Measurements from ENCODE around the gene SART3. TPM values are rescaled to one million over a fixed set of nuclear protein-coding genes. Genes with fewer than 3 reads are reported as not detected.

The SART3 gene
- total and polyA plus RNA-seq, 2 of the 8 experiments (the other 6 are each of a cell fraction or from before 2014, with no cell fraction given): 16.0 to 103 TPM

- no peak overlapping the region for H3K4me2 ChIP-seq (ENCODE audit: insufficient read depth in 1 of 2, low read depth in 2 of 2, low read length in 2 of 2)
- H3K56ac ChIP-seq (replicated peaks; ENCODE audit: insufficient read length, low read depth, low read length): no peak overlapping the region
- H3K4me3 ChIP-seq (ENCODE audit: extremely low read depth in 1 of 4, insufficient read depth in 2 of 4, low read depth in 3 of 4, low read length in 4 of 4): no peak overlapping the region
- H3K23me2 ChIP-seq (ENCODE audit: low read depth, low read length): no peaks in the 10 kb centered on the region
- DNase-seq (ENCODE audit: low read depth in 1 of 2, low spot score in 2 of 2) (no peak), FAIRE-seq (no peak)
- no peak overlapping the region for H3K27ac ChIP-seq (ENCODE audit: low read depth, low read length)
- no peaks in the 10 kb centered on the region for H3K79me2 ChIP-seq (ENCODE audit: control insufficient read depth in 1 of 2, insufficient read depth in 2 of 2, low read length in 2 of 2)
- no peak overlapping the region for H4K8ac ChIP-seq (ENCODE audit: extremely low read depth, insufficient read depth, low read length)
- no peak overlapping the region for H2BK20ac ChIP-seq (ENCODE audit: low read length)
- H3K23ac ChIP-seq (ENCODE audit: insufficient read length): no peak overlapping the region
- 81% methylated on average over 2 of the region's 2 CpGs; no CpG with 5 or more reads in 1 of the 2 experiments for WGBS, 2 experiments (ENCODE audit: extremely low coverage in 1 of 2, insufficient coverage in 1 of 2, insufficient read length in 1 of 2, insufficient replicate concordance in 2 of 2, low coverage in 1 of 2, low lambda C conversion rate in 2 of 2, missing lambda C conversion rate in 1 of 2)
- H2BK5ac ChIP-seq (ENCODE audit: low read depth, low read length): no peak overlapping the region
- H3K18ac ChIP-seq (ENCODE audit: extremely low read depth, low read length): no peak overlapping the region
- ChIA-PET CTCF (ENCODE audit: partially characterized antibody) (interaction anchor here (0.7 to 6.2 kb wide), 13 partner anchors 9 to 502 kb away, joined by 3 to 53 read pairs (median 3); no protein-coding TSS in a partner anchor), POLR2A (ENCODE audit: partially characterized antibody) (interaction anchor here (0.6 kb wide), 1 partner anchor 10 kb away, joined by 3 read pairs; no protein-coding TSS in a partner anchor)
- no peaks in the 10 kb centered on the region for H4K20me1 ChIP-seq (replicated peaks in 1 of 2; ENCODE audit: control insufficient read depth in 1 of 2, insufficient read depth in 2 of 2, low read length in 2 of 2)
- H3K36me3 ChIP-seq (ENCODE audit: control insufficient read depth in 2 of 4, insufficient read depth in 4 of 4, low read length in 3 of 4): no peaks in the 10 kb centered on the region
- no peaks in the 10 kb centered on the region for H3K79me1 ChIP-seq (ENCODE audit: low read depth, low read length)
- no peaks in the 10 kb centered on the region for H3K27me3 ChIP-seq (replicated peaks in 1 of 4; ENCODE audit: control insufficient read depth in 3 of 4, extremely low read depth in 1 of 4, insufficient read depth in 3 of 4, low read length in 3 of 4)
- no peak overlapping the region for H3K4ac ChIP-seq (replicated peaks; ENCODE audit: insufficient read length, low read depth, low read length)
- no peaks in the 10 kb centered on the region for H3K4me1 ChIP-seq (replicated peaks in 1 of 4; ENCODE audit: control insufficient read depth in 3 of 4, insufficient read depth in 4 of 4, low read length in 3 of 4)
- no peak overlapping the region for H4K5ac ChIP-seq (ENCODE audit: insufficient read length, low read depth, low read length)
- no peak overlapping the region for H2BK120ac ChIP-seq (replicated peaks; ENCODE audit: low read depth, low read length)
- no peak overlapping the region for H3K9ac ChIP-seq (replicated peaks in 1 of 4; ENCODE audit: extremely low read depth in 1 of 4, low read depth in 3 of 4, low read length in 3 of 4)
- no peak overlapping the region for H4K91ac ChIP-seq (replicated peaks; ENCODE audit: insufficient read length, low read length)
- H3K9me3 ChIP-seq (ENCODE audit: insufficient read depth in 2 of 2, low read depth in 1 of 2, low read length in 1 of 2): 0 out of 4 replicates have a peak, but pooled peaks cover 0 to 8% of the 10 kb centered on the region in 2 experiments
- H3K14ac ChIP-seq (ENCODE audit: insufficient read length): no peak overlapping the region
- no peak overlapping the region for H2AK5ac ChIP-seq (ENCODE audit: low read depth, low read length)
- no peak overlapping the region for H2BK12ac ChIP-seq (ENCODE audit: low read depth, low read length)
- H2BK15ac ChIP-seq (ENCODE audit: low read length): no peak overlapping the region
- H2AFZ ChIP-seq (ENCODE audit: low read length): no peak overlapping the region
- TF ChIP-seq HDAC6 (IDR thresholded peaks at IDR 0.05; ENCODE audit: low read depth, low read length): no peak
- no peak for TF ChIP-seq EP300 (IDR thresholded peaks at IDR 0.05; ENCODE audit: borderline replicate concordance in 1 of 2, low read depth in 2 of 2, low read length in 2 of 2)
- TF ChIP-seq GABPA (IDR thresholded peaks at IDR 0.05; ENCODE audit: borderline replicate concordance, insufficient read depth, low read length): no peak
- no peak for TF ChIP-seq POLR2A (IDR thresholded peaks at IDR 0.05; ENCODE audit: control extremely low read depth in 1 of 2, low read depth in 2 of 2, low read length in 2 of 2)
- no peak for TF ChIP-seq CTCF (IDR thresholded peaks at IDR 0.05; ENCODE audit: control extremely low read depth in 1 of 3, insufficient read depth in 1 of 3, low read depth in 1 of 3, low read length in 3 of 3)
- no peak for TF ChIP-seq CREB1 (IDR thresholded peaks at IDR 0.05)
- TF ChIP-seq HDAC2 (IDR thresholded peaks at IDR 0.05; ENCODE audit: borderline replicate concordance in 1 of 2, low read depth in 2 of 2, low read length in 2 of 2): no peak
- no peak for TF ChIP-seq RNF2 (IDR thresholded peaks at IDR 0.05; ENCODE audit: borderline replicate concordance, low read depth, low read length, missing control alignments, poor library complexity, severe bottlenecking)
- TF ChIP-seq ATF3 (IDR thresholded peaks at IDR 0.05; ENCODE audit: insufficient read depth, low read depth, low read length): no peak
- TF ChIP-seq YY1 (IDR thresholded peaks at IDR 0.05; ENCODE audit: low read depth, low read length): no peak
Measured at GRCh38 chr12:108491256-108491655, 69.7 kb downstream of the SART3 start.

All from H1 (cell line).